Ammon's horn (tissue), 1 donor: ENCODE measurements around the gene RBMS1.

ENCODE experiments used
- DNase-seq: peaks from one replicate; pipeline ENCODE4 v3.0.0-alpha.2; 2016; ENCODE audit warnings: low spot score

RBMS1 gene

DNA sequence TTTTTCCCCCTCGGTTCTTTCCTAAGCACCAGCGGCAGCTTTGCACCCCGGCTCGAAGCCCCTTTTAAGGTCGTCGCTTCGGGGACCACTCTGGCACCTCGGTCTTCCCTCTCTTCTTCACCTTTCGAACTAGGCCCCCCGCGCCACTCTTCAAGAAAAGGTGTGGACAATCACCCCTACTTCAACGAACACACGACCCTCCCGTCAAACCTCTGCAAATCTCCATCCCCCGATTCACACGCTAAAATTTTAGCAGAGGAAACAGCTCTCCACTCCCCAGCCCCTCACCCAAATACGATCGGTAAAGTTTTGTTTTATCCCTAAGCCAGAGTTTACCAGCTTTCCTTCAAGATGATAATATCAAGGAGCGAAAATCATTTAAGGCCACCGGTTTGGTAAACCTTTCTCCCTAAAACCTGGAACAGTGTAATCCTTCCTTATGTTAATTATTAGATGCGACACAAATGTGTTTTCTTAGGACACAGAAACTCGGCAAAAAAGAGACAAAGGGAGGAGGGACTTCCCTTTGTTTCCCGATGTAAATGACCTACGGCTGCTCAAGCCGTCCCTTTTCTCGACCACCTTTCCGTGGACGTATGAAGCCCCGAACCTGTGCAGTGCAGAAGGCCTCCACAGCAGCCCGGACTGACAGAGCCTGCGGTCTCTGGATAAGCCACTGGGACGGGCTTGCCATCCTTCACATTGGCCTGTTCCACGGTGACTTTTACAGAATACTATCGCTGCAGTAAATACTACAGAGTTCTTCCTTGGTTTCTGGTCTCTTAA is 85.2 kb downstream of the RBMS1 start:
- no peak for DNase-seq

DNA sequence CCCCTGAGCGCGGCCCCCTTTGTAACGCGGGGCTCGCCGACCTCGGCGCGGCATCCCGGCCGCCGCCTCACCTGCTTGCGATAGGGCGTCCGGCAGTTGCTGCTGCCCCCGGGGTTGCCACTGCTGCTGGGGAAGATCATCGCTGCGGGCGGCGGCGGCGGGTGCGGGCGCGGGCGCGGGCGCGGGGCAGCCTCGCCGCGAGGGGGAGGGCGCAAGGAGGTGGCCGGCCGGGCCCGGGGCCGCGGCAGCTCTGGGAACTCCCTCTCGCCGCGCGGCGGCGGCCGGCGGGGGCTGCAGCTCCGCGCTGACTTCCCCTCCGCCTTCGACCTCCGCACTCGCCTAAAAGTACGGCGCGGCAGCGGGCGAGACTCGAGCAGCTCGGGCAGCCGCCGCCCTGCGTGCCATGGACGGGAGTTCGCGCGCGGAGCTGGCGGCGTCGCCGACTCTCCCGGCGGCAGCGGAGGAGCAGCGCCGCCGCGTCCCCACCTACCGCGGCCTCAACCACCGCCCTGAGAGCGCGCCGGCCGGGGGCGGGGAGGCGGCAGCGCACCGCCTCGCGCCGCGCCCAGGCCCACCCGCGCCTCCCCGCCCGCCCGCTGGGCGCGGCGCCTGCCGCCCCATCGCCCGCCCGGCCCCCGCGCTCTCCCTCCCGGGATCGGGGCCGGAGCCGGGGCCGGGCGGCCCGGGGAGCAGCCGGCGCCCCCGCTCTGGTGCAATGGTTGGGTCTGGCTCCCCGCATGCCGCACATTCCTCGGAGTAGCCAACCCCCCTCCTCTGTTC is 86.0 kb downstream of the RBMS1 start:
- DNase-seq = peak; percentile 35

DNA sequence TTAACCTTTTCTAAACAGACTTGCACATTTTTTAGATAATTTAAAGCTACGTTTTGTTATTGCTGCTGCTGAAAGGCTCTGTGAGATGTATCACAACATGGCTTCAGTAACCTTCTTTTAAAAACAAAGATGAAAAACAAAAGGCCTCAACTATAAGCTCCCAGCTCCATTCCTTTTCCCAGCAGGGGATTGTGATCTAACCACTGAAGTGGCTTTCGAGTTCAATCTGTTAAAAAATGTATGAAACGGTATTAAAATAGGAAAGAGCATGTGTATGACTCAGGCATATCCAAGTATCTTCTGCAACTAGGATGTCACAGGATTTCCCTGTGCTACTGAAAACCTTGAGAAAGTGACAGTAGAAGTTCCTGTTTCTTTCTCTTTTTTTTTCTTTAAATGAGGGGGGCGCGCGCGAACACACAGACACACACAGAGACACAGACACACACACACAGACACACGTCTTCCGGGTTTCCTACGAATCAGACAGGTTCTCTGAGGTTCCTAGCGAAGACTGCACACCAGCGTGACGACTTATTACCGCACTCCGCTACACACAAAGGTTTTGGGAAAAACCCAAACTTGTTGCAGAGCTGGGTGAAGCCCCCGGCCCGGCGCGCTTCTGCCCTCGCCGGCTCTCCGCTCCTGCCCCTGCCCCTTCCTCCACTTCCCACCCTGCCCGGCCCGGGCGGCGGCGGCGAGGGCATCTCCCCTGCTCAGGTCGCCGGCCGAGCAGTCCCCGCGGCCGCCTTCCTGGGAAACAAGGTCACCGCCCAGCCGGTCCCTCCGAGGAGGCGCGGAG is 86.8 kb downstream of the RBMS1 start:
- peak; percentile 73 for DNase-seq

DNA sequence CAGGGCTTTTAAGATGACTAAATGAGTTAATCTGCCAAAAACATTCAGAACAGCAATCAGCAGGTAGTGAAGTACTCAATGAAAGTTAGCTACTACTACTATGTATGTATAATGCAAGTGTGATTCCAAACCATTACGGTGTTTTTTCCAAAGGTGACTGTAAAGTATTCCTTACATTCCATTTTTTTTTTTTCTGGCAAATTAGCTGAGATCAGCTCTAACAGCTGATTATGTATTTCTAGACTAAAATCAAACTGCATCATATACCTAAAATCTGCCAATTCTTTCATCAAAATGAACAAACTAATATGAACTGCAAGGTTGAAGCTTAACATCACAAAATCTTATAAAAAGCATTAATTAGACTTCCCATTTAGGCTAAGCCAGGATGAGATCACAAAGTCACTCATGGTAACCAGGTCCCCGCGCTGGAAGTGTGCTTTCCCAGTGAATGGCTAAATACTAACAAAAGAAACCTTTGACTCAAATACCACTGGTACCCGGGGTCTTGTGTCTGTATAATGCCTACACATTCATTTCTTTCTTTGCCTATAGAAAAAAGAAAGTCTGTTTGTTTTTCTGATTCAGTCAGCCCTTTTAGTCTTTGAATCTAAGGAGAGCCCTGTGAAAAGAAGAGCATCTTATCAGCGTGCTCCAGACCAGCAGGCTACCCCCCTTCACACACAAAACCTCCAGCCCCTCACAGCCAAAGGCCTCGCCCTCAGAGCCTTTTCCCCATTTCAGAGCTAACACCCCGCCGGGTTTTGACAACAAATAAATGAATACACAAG is 88.3 kb downstream of the RBMS1 start:
- DNase-seq = no peak

DNA sequence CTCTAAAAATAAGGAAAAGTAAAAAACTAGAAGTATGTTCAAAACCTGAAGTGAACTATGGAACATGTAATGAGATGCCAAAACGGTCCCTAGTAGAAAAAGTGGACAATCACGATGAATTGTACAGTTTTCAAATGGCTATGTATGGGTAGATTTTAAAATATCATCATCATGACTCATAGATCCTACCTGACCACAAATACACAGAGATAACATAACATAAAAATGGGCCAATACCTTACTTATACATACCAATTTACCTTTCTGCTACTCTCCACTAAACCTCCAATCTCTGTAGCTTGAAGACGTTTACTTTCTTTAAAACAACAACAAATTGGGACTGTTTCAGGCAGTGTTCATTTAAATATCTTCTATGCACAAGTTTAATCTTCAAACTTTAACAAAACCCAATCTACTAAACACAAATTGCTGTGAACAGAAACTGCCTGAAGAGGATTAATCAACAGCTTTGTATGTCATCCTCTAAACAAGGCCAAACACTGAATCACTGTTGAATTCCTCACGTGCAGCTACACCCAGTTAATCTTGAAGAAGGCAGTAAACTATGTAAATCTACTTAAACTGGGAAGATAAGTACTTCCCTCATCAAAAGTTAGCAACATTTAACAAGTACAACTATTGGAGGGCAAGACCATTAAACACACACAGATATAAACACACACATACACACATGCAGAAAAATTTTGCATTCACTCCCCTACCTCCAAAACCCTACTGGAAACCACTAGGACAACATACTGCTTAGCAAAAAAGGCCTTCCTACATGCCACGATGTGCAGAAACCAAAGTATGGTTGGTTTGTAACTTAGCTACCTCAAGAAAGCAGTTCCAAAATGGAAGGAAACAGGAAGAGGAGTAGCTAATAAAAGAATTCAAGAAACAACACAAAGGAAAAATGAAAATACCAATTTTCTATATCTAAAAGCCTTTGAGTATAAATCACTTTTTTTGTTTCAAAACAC is 90.3 kb downstream of the RBMS1 start:
- no peak for DNase-seq

DNA sequence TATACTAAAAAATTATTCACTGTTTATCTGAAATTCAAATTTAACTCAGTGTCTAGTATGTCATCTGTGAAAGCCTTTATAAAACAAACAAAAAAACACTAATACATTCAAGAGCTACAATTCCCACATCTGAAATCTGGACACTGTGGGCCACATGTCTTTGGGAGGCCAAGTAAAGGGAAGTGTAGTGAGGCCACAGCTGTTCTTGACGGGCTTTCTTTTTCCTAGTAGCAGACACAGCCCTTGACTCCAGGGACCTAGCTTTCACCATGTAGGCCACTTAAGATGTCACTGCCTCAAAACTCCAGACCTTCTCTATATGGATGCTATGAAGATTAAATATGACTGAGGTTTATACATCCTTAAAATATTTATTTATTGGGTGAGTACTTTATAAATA is 91.1 kb downstream of the RBMS1 start:
- no peak for DNase-seq

DNA sequence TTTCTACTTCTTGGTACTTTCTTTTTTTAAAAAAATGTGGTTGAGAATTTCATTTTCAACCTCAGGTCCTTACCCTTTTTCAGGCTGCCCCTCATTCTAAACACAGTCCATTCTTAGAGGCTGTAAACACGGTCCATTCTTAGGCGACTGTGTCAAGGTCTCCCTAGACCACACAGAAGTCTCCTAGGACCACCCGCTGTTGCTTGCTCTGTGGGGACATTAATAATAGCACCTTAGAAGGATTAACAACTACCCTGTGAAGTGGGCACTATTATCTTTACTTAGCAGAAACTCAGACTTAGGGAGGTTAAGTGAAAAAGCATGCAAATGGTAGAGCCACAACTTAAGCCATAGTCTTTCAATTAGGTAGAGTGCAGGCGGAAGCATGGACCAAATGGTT is 91.7 kb downstream of the RBMS1 start:
- no peak for DNase-seq

DNA sequence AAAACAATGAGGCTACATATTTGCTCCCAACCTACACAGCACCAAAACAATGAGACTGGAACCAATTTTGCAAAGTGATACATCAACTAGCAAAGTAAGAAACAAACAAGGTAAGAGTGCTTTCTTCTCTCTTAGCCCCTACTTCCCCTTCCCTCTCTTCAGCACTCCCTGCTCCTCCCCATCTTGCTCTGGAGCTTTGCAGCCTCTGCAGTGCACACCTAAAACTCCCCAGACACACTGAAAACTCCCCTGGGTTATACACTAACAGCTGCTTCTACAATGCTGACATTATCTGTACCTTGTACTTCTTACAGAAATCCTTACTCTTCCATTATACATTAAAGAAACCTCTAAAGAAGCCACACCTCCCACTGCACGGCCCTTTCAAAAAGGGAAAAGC is 93.7 kb downstream of the RBMS1 start:
- DNase-seq = no peak

DNA sequence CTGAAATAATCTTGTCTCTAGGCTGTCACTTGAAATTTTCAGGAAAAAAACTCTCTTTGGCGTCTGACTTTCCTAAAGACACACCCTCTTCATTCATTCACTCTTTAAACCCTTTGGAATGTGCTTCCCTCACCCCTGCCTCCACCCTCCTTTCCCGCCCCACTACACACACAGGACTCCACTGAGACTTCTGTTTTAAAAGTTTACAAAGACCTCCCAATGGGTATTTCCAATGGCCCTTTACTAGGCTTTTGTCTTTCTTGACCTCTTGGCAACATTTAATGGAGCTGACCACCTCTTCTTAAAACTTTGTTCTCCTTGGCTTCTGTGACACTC is 96.1 kb downstream of the RBMS1 start:
- no peak for DNase-seq

DNA sequence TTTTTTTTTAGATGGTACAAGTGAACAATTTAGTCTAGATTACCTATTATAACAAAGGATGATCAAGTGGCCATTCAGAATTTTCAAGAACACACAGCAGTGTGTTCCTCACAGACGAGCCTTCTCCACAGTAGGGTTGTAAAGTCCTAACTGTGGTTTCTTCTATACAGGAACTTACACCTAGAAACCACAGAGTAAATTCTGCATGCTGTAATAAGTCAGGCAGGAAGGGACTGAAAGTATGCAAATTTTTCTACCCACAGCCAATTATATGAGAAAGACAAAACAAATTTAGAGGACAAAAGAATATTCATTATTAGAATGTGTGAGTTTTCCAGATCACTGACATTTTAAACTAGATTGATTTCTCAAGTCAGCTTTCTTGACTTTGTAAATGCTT is 99.5 kb downstream of the RBMS1 start:
- no peak for DNase-seq

DNA sequence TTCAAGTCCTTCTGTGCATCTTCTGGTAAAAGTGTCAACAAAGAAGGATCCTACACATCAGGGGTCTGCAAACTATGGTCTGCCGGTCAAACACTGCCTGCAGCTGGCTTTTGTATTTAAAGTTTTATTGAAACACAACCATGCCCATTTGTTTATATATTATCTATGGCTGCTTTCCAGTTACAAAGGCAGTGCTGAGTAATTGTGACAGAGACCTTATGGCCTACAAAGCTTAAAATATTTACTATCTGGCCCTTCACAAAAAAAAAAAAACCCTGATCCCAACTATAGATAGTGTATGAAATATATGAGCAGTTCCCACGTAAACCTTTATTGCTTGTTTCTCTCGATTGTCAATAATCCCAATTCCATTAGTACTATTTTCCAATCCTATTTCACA is 101.4 kb downstream of the RBMS1 start:
- DNase-seq = no peak

DNA sequence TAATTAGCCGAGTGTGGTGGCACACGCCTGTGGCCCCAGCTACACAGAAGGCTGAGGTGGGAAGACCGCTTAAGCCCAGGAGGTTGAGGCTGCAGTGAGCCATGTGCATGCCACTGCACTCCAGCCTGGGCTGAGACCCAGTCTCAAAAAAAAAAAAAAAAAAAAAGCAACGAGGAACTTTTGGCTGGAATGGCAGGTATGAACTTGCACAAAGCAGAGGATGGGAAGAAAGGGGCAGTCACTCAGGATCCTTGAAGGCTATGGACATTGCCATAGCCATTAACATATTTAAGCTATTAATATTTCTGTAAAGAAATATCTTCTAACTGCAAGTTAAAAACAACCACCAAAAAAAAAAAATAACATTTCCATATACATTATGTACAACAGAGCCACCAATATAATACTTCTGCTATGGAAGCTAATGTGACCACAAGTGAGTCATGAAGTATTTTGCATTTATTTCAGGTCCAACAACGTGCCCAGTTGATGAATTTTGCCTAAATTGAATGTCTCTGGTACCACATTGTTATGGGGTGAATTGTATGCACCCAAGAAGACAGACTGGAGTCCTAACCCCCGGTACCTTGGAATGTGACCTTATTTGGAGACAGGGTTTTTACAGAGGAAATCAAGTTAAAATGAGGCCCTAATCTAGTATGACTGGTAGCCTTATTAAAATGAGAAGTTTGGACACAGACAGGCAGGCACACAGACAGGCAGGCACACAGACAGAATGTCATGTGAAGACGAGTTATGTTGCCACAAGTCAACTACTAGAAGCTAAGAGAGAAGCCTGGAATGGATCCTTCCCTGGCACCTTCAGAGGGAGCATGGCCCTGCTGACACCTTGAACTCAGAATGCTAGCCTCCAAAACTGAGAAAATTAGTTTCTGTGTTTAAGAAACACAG is 102.8 kb downstream of the RBMS1 start:
- DNase-seq = no peak

DNA sequence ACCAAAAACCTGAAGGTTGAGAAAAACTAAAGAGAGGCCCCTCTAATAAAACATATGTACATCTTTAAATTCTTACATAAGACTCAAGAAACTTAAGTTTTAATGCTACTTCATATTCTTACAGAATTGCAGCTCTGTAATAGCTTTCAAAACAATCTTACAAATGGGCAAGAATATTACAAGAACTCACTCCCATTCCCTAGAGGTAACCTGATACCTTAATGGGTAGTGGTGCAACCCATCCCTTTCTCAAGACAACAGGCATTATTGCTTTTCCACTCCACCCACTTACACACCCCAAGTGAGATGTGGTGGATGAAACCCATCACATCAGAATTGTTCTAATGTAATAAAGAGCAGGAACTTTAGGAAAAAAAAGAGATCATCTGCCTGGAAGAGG is 103.7 kb downstream of the RBMS1 start:
- DNase-seq = no peak

DNA sequence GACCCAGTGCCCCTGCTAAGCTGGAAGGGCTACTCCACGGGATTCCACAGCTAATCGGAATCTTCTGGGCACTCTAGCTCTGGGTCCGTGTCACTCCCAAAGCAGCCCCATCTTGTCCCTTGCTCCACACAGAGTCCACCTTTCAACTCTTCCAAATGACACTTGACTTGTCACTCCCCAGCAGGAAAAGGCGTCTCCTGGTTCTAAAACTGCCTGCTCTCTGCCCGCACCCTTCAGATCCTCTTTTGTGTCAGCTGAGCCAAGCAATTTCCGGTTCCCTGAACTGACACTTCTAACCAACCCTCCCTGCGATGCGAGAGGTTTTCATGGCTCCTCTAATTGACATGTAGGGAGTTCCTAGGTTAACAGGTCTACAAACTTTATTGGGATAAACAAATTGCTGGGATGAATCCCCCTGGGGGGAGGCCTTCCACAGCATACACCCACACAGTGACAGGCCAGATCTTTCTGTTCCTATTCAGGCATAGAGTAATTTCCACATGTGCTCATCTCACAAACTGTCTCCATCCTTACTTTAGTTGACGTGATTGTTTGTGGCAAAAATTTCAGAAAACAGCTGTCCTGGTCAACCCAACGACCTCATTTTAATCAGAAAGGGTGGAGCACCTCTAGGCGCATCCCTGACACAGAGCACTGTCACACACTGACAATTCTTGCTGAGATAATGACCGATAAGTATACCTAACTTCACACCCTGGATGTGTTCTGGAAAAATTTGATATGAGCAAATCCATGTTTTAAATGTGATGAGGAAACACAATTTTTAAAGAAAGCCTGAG is 104.9 kb downstream of the RBMS1 start:
- DNase-seq = peak; percentile 53

DNA sequence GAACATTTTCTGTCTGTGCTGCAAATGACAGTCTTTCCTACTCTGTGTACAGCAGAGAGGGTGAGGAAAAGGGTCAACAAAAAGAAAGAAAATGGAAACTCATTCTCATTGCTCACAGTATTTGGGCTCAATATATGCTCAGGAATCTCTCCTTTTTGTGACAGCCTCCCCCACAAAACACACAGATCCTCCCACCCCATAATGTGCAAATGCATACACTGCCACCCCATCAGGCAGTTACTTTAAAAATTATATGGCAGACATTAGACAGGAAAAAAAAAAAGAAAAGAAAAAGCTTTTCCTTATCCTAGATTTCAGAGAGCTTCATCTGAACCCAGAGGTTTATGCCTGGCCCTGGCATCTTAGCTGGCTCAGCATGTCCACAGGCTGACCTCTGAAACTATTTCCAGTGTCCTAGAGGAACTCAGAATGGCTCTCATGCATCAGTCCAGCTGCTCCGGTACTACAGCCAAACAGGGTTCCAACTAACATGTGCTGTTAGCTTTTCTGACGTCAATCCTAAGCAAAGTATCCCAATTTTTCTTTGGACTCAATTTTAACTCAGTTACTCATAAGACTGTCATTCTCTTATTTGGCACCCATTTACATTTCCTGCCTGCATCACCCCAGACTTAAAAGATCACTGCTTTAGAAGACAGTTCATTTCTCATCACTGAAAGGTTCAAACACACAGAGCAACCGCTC is 105.9 kb downstream of the RBMS1 start:
- peak; percentile 23 for DNase-seq

DNA sequence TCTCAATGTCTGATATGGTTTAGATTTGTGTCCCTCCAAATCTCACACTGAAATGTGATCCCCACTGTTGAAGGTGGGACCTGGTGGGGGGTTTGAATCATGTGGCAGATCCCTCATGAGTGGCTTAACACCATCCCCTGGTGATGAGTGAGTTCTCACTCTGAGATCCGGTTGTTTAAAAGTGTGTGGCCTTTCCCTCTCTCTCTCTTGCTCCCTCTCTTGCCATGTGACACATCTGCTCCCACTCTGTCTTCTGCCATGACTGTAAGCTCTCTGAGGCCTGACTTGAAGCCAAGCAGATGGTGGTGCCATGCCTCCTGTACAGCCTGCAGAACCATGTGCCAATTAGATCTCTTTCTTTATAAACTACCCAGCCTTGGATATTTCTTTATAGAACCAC is 108.8 kb downstream of the RBMS1 start:
- no peak for DNase-seq

DNA sequence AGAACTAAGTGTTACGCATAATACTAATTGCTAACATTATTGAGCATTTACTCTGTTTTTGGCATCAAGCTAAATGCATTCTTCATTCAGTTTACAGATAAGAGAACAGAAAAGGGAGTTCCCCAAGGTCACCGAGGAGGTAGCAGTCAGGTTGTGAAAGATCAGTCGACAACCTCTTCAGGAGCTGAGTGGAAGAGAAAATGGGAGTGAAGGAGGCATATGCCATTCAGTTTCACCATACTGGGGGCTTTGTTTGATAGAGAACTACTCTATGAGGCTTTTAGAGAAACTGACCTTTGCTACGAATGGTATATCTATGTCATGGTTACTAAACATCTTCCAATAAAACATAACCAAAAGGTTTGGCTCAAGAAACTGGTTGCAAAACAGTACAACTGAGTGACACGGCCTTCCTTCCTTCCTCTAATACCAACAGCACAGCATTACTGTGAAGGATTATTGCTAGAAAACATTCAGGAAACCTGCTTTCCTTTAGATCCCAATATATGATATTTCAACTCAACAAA is 112.1 kb downstream of the RBMS1 start:
- no peak for DNase-seq

DNA sequence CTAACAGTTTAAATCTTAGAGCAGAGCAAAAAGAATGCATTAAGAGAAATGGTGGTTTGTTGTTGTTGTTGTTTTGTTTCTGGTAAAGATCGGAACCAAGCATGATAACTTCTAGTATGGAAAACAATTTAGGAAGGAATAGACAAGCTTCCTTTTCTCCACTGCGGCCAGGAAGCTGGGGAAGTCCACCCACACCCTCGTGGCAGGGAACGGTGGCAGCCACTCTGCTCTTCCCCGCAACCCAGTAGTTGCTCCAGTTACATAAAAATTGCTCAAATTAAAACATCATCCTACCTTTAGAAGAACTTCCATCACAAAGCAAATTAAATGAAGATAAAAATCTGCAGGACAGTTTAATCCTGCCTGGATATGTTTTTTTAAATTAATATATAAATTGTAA is 113.0 kb downstream of the RBMS1 start:
- DNase-seq = no peak
